Inferior parietal cortex (tissue), 1 donor: ENCODE results near the gene DACT3.

Experiments
- DNase-seq: peaks from one replicate; pipeline ENCODE4 v3.0.0-alpha.2; 2016; ENCODE audit errors: extremely low spot score

DACT3 gene

DNA sequence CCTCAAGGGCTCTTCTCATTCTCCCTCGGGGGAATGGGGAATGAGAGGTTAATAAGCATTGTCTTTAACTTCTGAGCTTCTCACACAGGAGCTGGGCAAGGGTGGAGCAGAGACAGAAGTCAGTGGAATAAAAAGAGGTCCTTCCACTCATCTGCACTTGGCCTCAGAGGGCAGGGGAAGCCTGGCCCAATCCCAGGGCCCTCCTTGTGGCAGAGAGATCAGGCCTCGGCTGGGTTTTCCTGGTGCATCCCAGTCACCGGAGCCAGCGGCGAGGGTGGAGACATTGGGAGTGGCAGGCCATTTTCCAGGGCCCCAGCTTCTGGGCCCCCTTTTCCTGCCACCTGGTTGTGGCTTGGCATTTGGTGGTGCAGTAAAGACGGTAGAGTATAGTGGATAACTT lies 49.2 kb downstream of the DACT3 start:
- no peak for DNase-seq

DNA sequence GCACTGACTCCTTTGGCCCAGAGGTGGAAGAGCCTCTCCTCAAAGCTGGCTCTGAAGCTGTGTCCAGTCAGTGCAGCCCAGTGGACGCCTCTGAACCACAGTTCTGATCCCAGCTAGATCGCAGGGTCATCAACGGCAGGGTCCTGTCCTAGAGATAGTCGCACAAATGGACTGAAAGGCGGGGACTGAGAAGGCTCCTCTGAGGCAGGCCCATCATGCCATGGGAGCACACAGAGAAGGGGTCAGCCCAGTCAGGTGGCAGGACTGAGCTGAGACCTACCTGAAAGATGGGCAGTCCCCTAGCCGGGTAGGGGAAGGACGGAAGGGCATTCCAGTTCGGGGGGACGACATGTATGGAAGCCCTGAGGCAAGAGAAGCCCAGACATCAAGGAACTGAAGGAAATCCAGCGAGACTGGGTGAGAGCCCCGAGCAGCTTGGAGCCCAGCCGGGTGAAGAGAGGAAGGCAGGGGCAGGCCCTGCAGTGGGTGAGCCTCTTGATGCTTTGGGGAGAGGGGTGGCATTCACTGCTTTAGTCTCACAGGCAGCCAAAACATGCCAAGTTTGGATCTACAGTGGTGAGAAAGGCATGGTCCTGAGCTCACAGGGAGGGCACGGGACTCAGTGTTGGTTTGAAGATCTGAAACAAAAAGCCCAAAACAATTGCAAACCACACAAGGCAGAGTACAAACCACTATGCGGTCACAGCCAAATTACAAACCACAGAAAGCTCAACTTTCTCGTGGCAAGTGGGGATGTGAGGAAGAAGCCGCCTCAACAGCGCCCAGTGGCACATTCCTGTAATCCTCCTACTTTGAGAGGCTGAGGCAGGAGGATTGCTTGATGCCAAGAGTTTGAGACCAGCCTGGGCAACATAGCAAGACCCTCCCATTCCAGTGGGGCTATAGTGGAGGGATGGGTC lies 49.9 kb downstream of the DACT3 start:
- no peak for DNase-seq

DNA sequence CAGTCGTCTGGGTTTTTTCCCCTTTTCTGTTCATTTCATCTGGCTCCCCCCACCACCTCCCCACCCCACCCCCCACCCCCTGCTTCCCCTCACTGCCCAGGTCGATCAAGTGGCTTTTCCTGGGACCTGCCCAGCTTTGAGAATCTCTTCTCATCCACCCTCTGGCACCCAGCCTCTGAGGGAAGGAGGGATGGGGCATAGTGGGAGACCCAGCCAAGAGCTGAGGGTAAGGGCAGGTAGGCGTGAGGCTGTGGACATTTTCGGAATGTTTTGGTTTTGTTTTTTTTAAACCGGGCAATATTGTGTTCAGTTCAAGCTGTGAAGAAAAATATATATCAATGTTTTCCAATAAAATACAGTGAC lies 50.6 kb downstream of the DACT3 start:
- no peak for DNase-seq

GRCh38 chr19:46609511-46610412 lies 51.2 kb downstream of the DACT3 start:
- DNase-seq = no peak

GRCh38 chr19:46608581-46609345 lies 52.2 kb downstream of the DACT3 start:
- no peak for DNase-seq

GRCh38 chr19:46608178-46608577 lies 52.8 kb downstream of the DACT3 start:
- DNase-seq = no peak

DNA sequence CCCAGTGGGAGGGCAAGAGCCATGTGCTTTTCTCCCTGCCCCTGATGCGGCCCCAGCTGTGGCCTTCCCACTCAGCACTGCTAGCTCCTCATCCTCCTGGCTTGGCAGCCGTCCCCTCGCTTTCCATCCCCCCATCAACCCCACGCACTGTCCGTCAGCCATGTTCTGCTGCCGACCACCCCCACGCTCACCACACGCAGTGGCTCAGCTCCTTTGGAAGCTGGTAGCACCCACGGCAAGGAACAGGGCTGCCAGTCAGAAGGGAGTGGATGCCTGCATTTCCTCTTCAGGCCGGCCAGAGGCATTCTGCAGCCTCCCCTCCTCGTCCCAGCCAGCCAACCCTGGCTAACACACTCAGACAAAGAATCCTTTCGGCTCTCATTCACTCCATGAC lies 53.5 kb downstream of the DACT3 start:
- peak; percentile 27 for DNase-seq

DNA sequence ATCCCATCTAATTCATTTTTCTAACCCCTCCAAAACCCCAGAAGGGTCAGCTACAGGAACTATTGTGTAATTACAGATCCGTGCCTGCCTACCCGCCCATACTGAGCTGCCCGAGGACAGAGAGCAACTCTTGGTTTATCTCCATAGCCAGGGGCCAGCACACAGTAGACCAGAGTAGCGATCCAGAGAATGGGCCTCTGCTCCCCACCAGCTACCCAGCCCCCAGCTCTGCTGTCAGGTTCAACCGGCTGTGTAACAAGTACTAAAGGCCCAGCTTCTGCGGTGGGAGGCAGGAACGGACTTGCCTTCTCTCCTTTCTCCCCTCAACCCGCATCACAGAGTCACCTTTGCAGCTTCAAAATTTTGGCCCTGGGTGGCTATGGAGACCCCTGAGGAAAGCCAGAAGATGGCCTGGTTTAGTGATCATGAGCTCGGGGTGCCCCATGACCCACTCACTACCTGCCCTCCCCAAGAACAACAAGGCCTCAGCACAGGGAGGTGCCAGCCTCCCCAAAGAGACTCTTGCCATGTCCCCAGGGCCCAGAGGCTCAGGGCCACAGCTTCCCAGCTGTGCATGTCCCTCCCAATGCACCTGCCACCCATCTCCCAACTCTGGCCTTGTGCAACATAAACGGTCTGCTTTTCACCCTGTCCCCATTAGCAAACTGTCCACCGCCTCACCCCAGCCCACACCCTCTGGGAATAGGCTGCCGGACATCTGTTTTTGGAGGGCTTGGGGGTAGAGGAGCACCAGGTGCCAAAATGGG lies 54.1 kb downstream of the DACT3 start:
- DNase-seq = no peak

- DNase-seq = no peak
Measured at GRCh38 chr19:46606019-46606418, 55.0 kb downstream of the DACT3 start.

- no peak for DNase-seq
Measured at GRCh38 chr19:46605356-46605821, 55.6 kb downstream of the DACT3 start.

DNA sequence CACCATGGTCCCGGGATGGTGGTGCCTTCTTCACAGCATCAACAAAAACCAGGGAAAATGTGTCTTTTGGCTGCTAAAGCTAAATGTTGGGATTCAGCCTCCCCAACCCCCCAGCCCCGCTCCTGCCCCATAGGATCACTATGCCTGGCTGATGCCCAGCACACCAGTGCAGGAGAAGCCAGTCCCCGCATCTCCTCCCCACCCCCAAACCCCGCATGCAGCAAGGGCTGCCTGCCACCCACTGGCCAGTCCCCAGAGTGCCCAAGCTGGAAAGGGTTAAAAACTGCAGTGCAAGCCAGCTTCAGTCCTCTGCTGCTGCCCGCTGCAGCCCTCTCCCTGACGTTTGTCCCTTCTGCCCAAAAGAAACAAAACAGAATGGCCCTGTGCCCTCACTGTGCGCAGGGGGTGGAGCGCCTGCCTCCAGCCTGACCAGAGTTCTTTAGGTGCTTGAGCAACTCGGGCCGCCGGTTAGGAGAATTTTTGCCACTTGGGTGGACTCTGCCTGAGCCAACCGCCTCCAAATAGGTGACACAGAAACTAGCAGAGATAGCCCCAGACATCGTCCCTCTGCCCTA lies 56.1 kb downstream of the DACT3 start:
- DNase-seq = peak; percentile 38

GRCh38 chr19:46603752-46604231 lies 57.2 kb downstream of the DACT3 start:
- no peak for DNase-seq

DNA sequence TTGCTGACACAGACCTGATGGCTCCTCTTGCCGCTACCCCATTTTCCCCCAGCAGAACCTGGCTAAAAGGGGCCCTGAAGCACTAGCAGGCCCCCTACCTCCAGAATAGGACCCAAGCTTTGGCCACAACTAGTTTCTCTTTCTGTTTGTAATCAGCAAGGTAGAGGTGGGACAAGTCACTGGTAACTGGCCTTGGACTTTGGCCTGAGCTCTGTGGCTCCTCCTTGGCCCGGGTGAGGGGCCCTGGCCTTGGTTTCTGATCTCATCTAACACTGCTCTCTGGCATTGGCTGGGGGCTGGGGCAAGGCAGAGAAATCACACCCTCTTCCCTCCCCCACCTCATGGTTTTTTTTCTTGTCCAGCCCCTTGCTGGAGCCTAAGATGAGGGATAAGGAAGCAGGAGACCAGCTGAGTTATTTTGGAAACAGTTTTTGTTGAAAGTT lies 57.8 kb downstream of the DACT3 start:
- no peak for DNase-seq

GRCh38 chr19:46602392-46603194 lies 58.4 kb downstream of the DACT3 start:
- DNase-seq = no peak

DNA sequence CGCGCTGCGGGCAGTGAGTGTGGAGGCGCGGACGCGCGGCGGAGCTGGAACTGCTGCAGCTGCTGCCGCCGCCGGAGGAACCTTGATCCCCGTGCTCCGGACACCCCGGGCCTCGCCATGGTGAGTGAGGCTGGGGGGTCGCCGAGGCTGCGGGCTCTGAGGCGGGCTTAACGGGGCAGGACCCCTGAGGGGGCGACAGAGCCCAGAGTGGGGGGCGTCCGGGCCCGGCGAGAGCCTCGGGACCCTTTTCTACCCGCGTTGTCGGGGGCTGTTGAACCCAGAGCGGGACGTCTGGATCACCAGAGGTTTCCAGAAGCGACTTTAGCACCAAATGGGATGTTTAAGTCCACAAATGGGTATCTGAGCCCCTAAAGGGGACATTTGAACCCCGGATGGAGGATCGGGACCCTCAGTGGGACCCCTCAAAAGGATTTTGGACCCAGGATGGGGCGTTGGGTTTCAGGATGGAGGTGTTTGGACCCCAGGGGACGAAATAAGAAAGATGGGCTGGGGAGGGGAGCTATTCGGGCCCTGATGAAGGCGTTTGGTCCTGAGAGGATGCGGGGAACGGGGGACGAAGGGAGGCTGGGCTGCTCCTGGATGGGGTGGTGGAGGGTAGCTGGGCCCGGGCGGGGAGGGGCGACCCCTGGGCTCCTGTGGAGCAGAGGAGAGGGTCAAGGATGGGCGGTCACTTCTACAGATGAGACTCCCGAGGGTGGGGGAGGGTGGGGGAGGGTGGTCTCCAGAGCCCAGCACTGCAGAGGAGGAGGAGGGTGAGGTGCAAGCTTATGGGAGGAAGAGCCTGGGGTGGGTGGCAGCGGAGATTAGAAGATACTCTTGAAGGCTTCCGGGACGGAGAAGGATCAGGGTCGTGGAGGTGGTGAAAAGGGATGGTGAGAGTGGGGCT lies 59.4 kb downstream of the DACT3 start, which contains the start of gene CALM3:
Gene CALM3 (plus strand): TSS at position 13 of the 907 bp plus-strand sequence. CDS start 105 bp downstream, at position 118.
- DNase-seq = no peak

DNA sequence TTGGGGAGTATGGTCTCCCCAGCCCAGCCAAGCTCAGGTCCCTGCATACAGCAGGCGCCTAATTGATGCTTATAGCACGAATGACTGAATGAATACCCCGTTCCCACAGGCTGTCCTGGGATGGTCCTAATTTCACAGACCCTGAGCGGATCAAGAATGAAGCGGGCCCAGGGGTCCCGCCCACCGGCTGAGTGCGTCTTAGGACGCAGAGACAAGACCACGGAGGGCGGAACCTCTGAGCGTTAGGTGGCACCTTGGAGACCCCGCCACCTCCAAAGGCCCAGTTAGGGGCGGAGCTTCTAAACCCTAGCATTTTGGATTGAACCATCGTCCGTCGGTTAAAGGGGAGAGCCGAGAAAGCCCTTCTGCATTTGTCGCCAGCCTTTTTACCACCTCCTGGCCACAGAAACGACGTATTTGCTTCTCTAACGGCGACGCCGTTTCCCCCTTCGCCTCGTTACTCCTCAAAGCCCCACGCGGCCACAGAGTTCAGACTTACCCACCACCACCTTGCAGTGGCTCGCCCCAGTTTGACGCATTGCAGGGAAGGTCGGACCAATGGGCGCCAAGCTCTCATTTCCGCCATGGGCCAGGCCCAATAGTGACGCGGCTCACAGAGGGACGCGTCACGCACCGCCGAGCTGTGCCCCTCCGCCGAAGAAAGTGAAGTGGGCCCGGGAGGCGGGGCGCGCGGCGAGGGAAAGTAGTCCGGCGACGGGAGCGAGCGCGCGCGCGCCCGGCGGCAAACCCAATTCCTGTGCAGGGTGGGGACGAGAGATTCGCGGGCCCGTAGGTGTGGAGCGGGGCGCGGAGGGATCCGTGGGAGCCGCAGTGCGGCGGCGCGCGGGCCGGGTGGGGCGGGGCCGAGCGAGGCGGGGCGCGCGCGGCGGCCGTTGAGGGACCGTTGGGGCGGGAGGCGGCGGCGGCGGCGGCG lies 60.3 kb downstream of the DACT3 start:
- peak; percentile 97 for DNase-seq

DNA sequence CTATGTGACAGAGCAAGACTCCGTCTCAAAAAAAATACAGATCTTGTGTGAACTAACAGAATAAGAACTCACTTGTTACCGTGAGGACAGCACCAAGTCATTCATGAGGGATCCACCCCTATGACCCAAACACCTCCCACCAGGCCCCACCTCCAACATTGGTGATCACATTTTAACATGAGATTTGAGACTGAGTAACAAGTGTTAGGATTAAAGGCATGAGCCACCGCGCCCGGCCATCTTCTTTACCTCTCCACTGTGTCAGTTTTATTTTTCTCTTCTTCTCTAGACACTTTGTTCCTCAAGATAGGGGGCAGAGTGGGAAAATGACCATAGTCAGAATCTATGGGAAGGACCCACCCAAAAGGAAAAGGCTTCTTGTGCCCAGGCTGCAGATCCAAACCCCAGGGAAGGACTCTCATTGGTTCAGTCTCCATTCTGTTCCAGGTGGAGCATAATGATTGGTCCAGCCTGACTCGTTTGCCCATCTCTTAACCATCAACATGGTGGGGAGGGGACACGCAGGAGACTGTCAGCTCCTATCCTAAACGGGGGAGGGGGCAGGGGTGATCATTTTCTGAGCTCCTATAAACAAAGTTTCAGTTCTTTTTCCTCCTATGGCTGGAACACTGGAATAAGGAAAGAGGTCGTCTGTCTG lies 61.1 kb downstream of the DACT3 start:
- no peak for DNase-seq
